Tibial nerve (tissue), 4 donors: Measurements from ENCODE around the gene GINS3. TPM values are rescaled to one million over a fixed set of nuclear protein-coding genes. Genes with fewer than 3 reads are reported as not detected.
"Not testable (repeated sequence)": the region's sequence is repeated elsewhere in the genome, so short reads cannot be mapped to it uniquely, and the experiment has no call there.

Experiments used
- DNase-seq, 2 donors: peaks; one replicate each; pipeline ENCODE4 v3.0.0-alpha.2; 2019; ENCODE audit warnings: low spot score in 2 of 2
- H3K27ac ChIP-seq, 4 donors: fragments of 200-600 bp; sonication (generic) in 3 of 4; one replicate each; pipeline ENCODE4 v1.5.1; 2017 to 2019; ENCODE audit warnings: mild to moderate bottlenecking in 1 of 4
- H3K27me3 ChIP-seq, 2 donors: fragments of 200-600 bp; sonication (generic) in 1 of 2; one replicate each; pipeline versions ENCODE4 v1.5.1 to v1.6.0; 2017 to 2019
- H3K36me3 ChIP-seq, 3 donors: fragments of 200-600 bp; sonication (generic); one replicate each; pipeline ENCODE4 v1.5.1; 2018 to 2019
- H3K4me1 ChIP-seq, 4 donors: fragments of 200-600 bp; sonication (generic) in 3 of 4; one replicate each; pipeline ENCODE4 v1.5.1; 2017 to 2019
- H3K4me3 ChIP-seq, 4 donors: fragments of 200-600 bp; sonication (generic) in 3 of 4; one replicate each; pipeline ENCODE4 v1.5.1; 2017 to 2019; ENCODE audit warnings: mild to moderate bottlenecking in 1 of 4, moderate library complexity in 1 of 4
- H3K9me3 ChIP-seq, 4 donors: fragments of 200-600 bp; sonication (generic) in 3 of 4; one replicate each; pipeline ENCODE4 v1.5.1; 2017 to 2019
- CTCF ChIP-seq, 5 experiments: fragments of 200-600 bp in 3 of 5; fragments of 450-650 bp in 2 of 5; sonication (generic) in 3 of 5; IDR thresholded peaks; one replicate each; pipeline ENCODE4 v1.5.1; 2016 to 2019; ENCODE audit warnings: antibody characterized with exemption in 5 of 5, mild to moderate bottlenecking in 3 of 5, moderate library complexity in 2 of 5
- EP300 ChIP-seq, 2 donors: sonication (generic); formaldehyde crosslinking; IDR thresholded peaks; one replicate each; pipeline ENCODE4 v1.6.1; 2017; ENCODE audit warnings: antibody characterized with exemption in 2 of 2, mild to moderate bottlenecking in 1 of 2
- POLR2A ChIP-seq, 2 donors: fragments of 450-650 bp; IDR thresholded peaks; one replicate each; pipeline ENCODE4 v1.6.1; 2017; ENCODE audit warnings: antibody characterized with exemption in 2 of 2, mild to moderate bottlenecking in 2 of 2, moderate library complexity in 2 of 2
- WGBS, 2 donors: methylation state at CpG; one replicate each; pipeline ENCODE4 v1.1.5; 2018; 5-methylcytosine and 5-hydroxymethylcytosine counted together
- total RNA-seq, 4 donors: library from RNA; depleted of rRNA; stranded (reverse); fragments of >200 nt; gene quantifications; one replicate each; pipeline ENCODE4 v1.1.0, GENCODE V29; 2016

Gene GINS3
- total RNA-seq, 4 donors from 2014 or later: 1.5 to 5.7 (median 2.7) TPM

- Histone ChIP-seq H3K4me1 (no peaks in the 10 kb centered on the region), H3K9me3 (no peaks in the 10 kb centered on the region), H3K4me3 (no peak overlapping the region), H3K36me3 (no peaks in the 10 kb centered on the region), H3K27me3 (peaks cover 0 to 5% of the 10 kb centered on the region in 2 donors), H3K27ac (no peak overlapping the region)
- no peak for DNase-seq
- TF ChIP-seq EP300 (IDR thresholded peaks at IDR 0.05) (no peak), CTCF (IDR thresholded peaks at IDR 0.05) (no peak), POLR2A (IDR thresholded peaks at IDR 0.05) (no peak)
- WGBS, 2 donors: 73 to 84% methylated on average over 7 of the region's 7 CpGs
Measured at GRCh38 chr16:58385218-58385773, 7.0 kb upstream of the GINS3 start.

- Histone ChIP-seq H3K36me3 (no peaks in the 10 kb centered on the region), H3K4me3 (no peak overlapping the region), H3K27me3 (peaks cover 0 to 5% of the 10 kb centered on the region in 2 donors), H3K9me3 (no peaks in the 10 kb centered on the region), H3K4me1 (peaks cover 0 to 15% (median 0%) of the 10 kb centered on the region in 4 donors), H3K27ac (no peak overlapping the region)
- TF ChIP-seq EP300 (IDR thresholded peaks at IDR 0.05) (no peak), CTCF (IDR thresholded peaks at IDR 0.05) (no peak), POLR2A (IDR thresholded peaks at IDR 0.05) (no peak)
- DNase-seq: no peak
Measured at GRCh38 chr16:58389724-58390123, 2.5 kb upstream of the GINS3 start.

- 65 to 79% methylated on average over 2 of the region's 2 CpGs for WGBS, 2 donors
- peaks cover 0 to 15% (median 0%) of the 10 kb centered on the region in 4 donors for H3K4me1 ChIP-seq
- H3K36me3 ChIP-seq: no peaks in the 10 kb centered on the region
- H3K27ac ChIP-seq: peak overlapping the region; percentile 58 to 87 (median 80)
- no peak for TF ChIP-seq POLR2A (IDR thresholded peaks at IDR 0.05)
- TF ChIP-seq EP300 (IDR thresholded peaks at IDR 0.05): no peak
- TF ChIP-seq CTCF (IDR thresholded peaks at IDR 0.05): no peak
- H3K4me3 ChIP-seq: peak overlapping the region; percentile 77 to 97 (median 86)
- H3K27me3 ChIP-seq: no peaks in the 10 kb centered on the region
- no peaks in the 10 kb centered on the region for H3K9me3 ChIP-seq
- no peak for DNase-seq
Measured at GRCh38 chr16:58393138-58393504, 850 bp downstream of the GINS3 start.

- not testable (repeated sequence) for H3K27me3 ChIP-seq, DNase-seq, H3K27ac ChIP-seq, H3K4me3 ChIP-seq, H3K9me3 ChIP-seq, H3K36me3 ChIP-seq
- peaks cover 0 to 14% (median 0%) of the 10 kb centered on the region in 4 donors for H3K4me1 ChIP-seq
- WGBS, 2 donors: 97% methylated on average over 10 to 18 of the region's 26 CpGs
Measured at GRCh38 chr16:58396897-58397296, 4.6 kb downstream of the GINS3 start.

- no peak for DNase-seq
- H3K4me3 ChIP-seq: no peak overlapping the region
- H3K4me1 ChIP-seq: no peaks in the 10 kb centered on the region
- H3K27me3 ChIP-seq: no peaks in the 10 kb centered on the region
- H3K9me3 ChIP-seq: no peaks in the 10 kb centered on the region
- H3K36me3 ChIP-seq: peaks cover 0 to 21% (median 0%) of the 10 kb centered on the region in 3 donors
- WGBS, 2 donors: 85 to 89% methylated on average over 1 of the region's 1 CpG
- H3K27ac ChIP-seq: no peak overlapping the region
- no peak for TF ChIP-seq EP300 (IDR thresholded peaks at IDR 0.05)
- TF ChIP-seq CTCF (IDR thresholded peaks at IDR 0.05): no peak
- TF ChIP-seq POLR2A (IDR thresholded peaks at IDR 0.05): no peak
Measured at GRCh38 chr16:58399718-58400633, 7.7 kb downstream of the GINS3 start.

GRCh38 chr16:58401305-58401704 lies 9.0 kb downstream of the GINS3 start:
- H3K4me3 ChIP-seq, H3K9me3 ChIP-seq, DNase-seq, H3K27ac ChIP-seq, H3K27me3 ChIP-seq, H3K4me1 ChIP-seq: not testable (repeated sequence)
- peaks cover 0 to 24% (median 0%) of the 10 kb centered on the region in 3 donors for H3K36me3 ChIP-seq
- 90 to 92% methylated on average over 3 of the region's 3 CpGs for WGBS, 2 donors
